ENCODE results near the gene SCN3B. TPM values are rescaled to one million over a fixed set of nuclear protein-coding genes. Genes with fewer than 3 reads are reported as not detected.

The SCN3B gene
- total RNA-seq, 2 experiments from 2014 or later, result not detected

DNA sequence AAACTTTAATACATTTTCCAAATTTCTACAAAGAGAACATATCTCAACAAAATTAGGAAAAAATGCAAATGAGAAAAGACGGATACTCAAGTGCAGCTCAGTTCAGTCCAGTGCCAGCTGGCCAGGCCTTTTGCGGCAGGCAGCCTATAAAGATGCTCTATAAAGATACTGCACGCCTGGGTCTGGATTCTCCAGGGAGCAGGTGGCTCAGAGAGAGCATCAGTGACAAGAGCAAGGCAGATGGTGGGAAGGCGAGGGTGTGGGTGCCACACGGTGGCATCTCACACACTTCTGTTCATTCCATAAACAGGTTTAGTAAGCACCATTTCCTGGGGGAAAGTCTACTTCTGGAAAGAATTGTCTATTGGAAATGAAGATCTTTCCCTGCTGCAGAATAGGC is 18.1 kb upstream of the SCN3B start:
- H3K4me1 ChIP-seq (ENCODE audit: insufficient read depth, low read length, poor library complexity, severe bottlenecking), result no peaks in the 10 kb centered on the region
- no peak overlapping the region for H2AFZ ChIP-seq (ENCODE audit: low read length)
- intact Hi-C loops (cut with micrococcal nuclease; ENCODE audit: unreplicated experiment), result no loop called here
- H3K79me2 ChIP-seq (ENCODE audit: insufficient read depth, low read depth, low read length), result no peaks in the 10 kb centered on the region
- no peaks in the 10 kb centered on the region for H3K9me3 ChIP-seq (ENCODE audit: low read length)
- H3K4me2 ChIP-seq (ENCODE audit: low read length), result no peak overlapping the region
- DNase-seq (ENCODE audit: low spot score), result no peak
- TF ChIP-seq, protein P1, sequence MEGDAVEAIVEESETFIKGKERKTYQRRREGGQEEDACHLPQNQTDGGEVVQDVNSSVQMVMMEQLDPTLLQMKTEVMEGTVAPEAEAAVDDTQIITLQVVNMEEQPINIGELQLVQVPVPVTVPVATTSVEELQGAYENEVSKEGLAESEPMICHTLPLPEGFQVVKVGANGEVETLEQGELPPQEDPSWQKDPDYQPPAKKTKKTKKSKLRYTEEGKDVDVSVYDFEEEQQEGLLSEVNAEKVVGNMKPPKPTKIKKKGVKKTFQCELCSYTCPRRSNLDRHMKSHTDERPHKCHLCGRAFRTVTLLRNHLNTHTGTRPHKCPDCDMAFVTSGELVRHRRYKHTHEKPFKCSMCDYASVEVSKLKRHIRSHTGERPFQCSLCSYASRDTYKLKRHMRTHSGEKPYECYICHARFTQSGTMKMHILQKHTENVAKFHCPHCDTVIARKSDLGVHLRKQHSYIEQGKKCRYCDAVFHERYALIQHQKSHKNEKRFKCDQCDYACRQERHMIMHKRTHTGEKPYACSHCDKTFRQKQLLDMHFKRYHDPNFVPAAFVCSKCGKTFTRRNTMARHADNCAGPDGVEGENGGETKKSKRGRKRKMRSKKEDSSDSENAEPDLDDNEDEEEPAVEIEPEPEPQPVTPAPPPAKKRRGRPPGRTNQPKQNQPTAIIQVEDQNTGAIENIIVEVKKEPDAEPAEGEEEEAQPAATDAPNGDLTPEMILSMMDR (conservative IDR thresholded peaks at IDR 0.05; ENCODE audit: low read length), result no peak
- TF ChIP-seq EZH2phosphoT487 (IDR thresholded peaks at IDR 0.05; ENCODE audit: borderline replicate concordance, low read depth, low read length), result no peak
- no peaks in the 10 kb centered on the region for H3K9me2 ChIP-seq (ENCODE audit: insufficient read depth, low read length)
- no peaks in the 10 kb centered on the region for H3K36me3 ChIP-seq (ENCODE audit: insufficient read depth, low read length)
- H3K27ac ChIP-seq (ENCODE audit: low read depth, low read length, poor library complexity, severe bottlenecking), result no peak overlapping the region
- H4K20me1 ChIP-seq (ENCODE audit: insufficient read depth, low read length), result no peaks in the 10 kb centered on the region
- BruUV-seq (replicated peaks), result no TSS peak
- CTCF ChIA-PET (ENCODE audit: unreplicated experiment), result no interaction called here
- POLR2A ChIA-PET, result no interaction called here
- H3K4me3 ChIP-seq (ENCODE audit: low read depth, low read length, poor library complexity, severe bottlenecking), result no peak overlapping the region

DNA sequence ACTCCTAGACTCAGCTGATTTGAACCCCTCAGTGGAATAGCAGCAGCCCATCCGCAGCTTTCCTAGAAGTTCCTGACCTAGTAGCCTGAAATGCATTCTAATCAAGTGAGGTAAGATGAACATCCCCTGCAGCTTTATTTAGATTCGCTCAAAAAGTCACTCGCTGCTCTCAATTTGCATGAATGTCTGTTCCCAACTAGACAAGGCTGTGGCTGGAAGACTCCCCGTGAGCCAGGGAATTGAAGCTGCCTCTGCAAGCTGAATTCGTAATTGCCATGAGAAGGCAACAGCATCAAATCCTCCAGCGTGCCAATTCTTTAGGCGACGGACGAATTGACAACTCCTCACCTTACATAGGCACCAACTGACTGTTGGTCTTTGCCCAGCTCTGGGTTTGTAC is 17.1 kb upstream of the SCN3B start:
- no peaks in the 10 kb centered on the region for H4K20me1 ChIP-seq (ENCODE audit: insufficient read depth, low read length)
- intact Hi-C loops (cut with micrococcal nuclease; ENCODE audit: unreplicated experiment), result no loop called here
- H3K4me3 ChIP-seq (ENCODE audit: low read depth, low read length, poor library complexity, severe bottlenecking), result no peak overlapping the region
- H3K27ac ChIP-seq (ENCODE audit: low read depth, low read length, poor library complexity, severe bottlenecking), result no peak overlapping the region
- no peaks in the 10 kb centered on the region for H3K9me3 ChIP-seq (ENCODE audit: low read length)
- no peaks in the 10 kb centered on the region for H3K4me1 ChIP-seq (ENCODE audit: insufficient read depth, low read length, poor library complexity, severe bottlenecking)
- no peaks in the 10 kb centered on the region for H3K36me3 ChIP-seq (ENCODE audit: insufficient read depth, low read length)
- H3K79me2 ChIP-seq (ENCODE audit: insufficient read depth, low read depth, low read length), result no peaks in the 10 kb centered on the region
- CTCF ChIA-PET (ENCODE audit: unreplicated experiment), result no interaction called here
- no peak overlapping the region for H3K4me2 ChIP-seq (ENCODE audit: low read length)
- H2AFZ ChIP-seq (ENCODE audit: low read length), result no peak overlapping the region
- no peak for DNase-seq (ENCODE audit: low spot score)
- TF ChIP-seq, protein P1 (conservative IDR thresholded peaks at IDR 0.05; ENCODE audit: low read length), result no peak
- no peak for TF ChIP-seq EZH2phosphoT487 (IDR thresholded peaks at IDR 0.05; ENCODE audit: borderline replicate concordance, low read depth, low read length)
- no peaks in the 10 kb centered on the region for H3K9me2 ChIP-seq (ENCODE audit: insufficient read depth, low read length)
- POLR2A ChIA-PET, result no interaction called here
- BruUV-seq (replicated peaks), result no TSS peak

DNA sequence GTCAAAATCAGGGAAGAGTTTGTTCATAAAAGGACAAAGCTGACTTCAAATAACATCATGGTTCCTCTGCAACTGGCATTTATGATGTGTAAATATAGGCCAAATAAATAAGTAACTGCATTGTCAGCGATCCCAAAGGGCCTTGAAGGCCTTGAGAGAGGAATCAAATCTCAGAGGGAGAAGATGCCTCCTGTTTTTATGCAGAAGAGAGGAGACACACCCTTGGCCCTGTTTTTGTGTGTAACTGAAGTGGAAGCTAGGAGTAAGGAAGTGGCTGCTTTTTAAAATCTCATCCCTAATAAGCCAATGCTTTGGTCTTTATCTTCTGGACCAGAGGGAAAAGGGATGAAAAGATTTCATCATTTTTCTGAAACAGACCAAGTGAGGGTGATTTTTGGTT is 15.7 kb upstream of the SCN3B start:
- ChIA-PET CTCF (ENCODE audit: unreplicated experiment) (no interaction called here), POLR2A (interaction anchor here (0.6 kb wide), 1 partner anchor 413 kb away, joined by 3 read pairs; no protein-coding TSS in a partner anchor)

More for the DNA sequence above, 15.7 kb upstream of the SCN3B start:
- no TSS peak for BruUV-seq (replicated peaks)
- intact Hi-C loops (cut with micrococcal nuclease; ENCODE audit: unreplicated experiment), result no loop called here
- Histone ChIP-seq H3K9me3 (ENCODE audit: low read length) (no peaks in the 10 kb centered on the region), H4K20me1 (ENCODE audit: insufficient read depth, low read length) (no peaks in the 10 kb centered on the region), H3K9me2 (ENCODE audit: insufficient read depth, low read length) (no peaks in the 10 kb centered on the region), H3K27ac (ENCODE audit: low read depth, low read length, poor library complexity, severe bottlenecking) (no peak overlapping the region), H3K4me3 (ENCODE audit: low read depth, low read length, poor library complexity, severe bottlenecking) (no peak overlapping the region), H3K4me1 (ENCODE audit: insufficient read depth, low read length, poor library complexity, severe bottlenecking) (no peaks in the 10 kb centered on the region), H3K4me2 (ENCODE audit: low read length) (no peak overlapping the region), H3K79me2 (ENCODE audit: insufficient read depth, low read depth, low read length) (no peaks in the 10 kb centered on the region), H3K36me3 (ENCODE audit: insufficient read depth, low read length) (no peaks in the 10 kb centered on the region), H2AFZ (ENCODE audit: low read length) (no peak overlapping the region)
- no peak for DNase-seq (ENCODE audit: low spot score)
- TF ChIP-seq, protein P1 (conservative IDR thresholded peaks at IDR 0.05; ENCODE audit: low read length), result no peak
- TF ChIP-seq EZH2phosphoT487 (IDR thresholded peaks at IDR 0.05; ENCODE audit: borderline replicate concordance, low read depth, low read length), result no peak

Data from OCI-LY7 (cell line).